Adrenal gland (tissue), 12 donors: Measurements from ENCODE around the gene SCLY. TPM values are rescaled to one million over a fixed set of nuclear protein-coding genes. Genes with fewer than 3 reads are reported as not detected.
A peak's percentile ranks its signal among the peaks of the same experiment; 100 is the strongest.

ENCODE experiments used
- DNase-seq, 7 donors: peaks; one replicate each; pipeline ENCODE4 v3.0.0-alpha.2; 2019 to 2020
- H3K27ac ChIP-seq, 5 donors: fragments of 200-600 bp; sonication (generic) in 4 of 5; 1 replicate in 3 of 5; 2 replicates in 2 of 5; pipeline versions ENCODE4 v1.5.1 to v1.8.0; 2016 to 2020; ENCODE audit warnings: mild to moderate bottlenecking in 1 of 5
- H3K27me3 ChIP-seq: fragments of 200-600 bp; 2 replicates; pipeline ENCODE4 v1.8.0; 2021
- H3K36me3 ChIP-seq, 2 donors: fragments of 200-600 bp; replicated peaks in 1 of 2; 1 replicate in 1 of 2; 2 replicates in 1 of 2; pipeline versions ENCODE4 v1.5.1 to v1.8.0; 2018 to 2022
- H3K4me1 ChIP-seq, 2 donors: fragments of 200-600 bp; replicated peaks in 1 of 2; 1 replicate in 1 of 2; 2 replicates in 1 of 2; pipeline versions ENCODE4 v1.5.1 to v1.8.0; 2018 to 2021
- H3K4me3 ChIP-seq, 4 donors: fragments of 200-600 bp; sonication (generic) in 3 of 4; one replicate each; pipeline ENCODE4 v1.5.1; 2016 to 2018
- H3K9me3 ChIP-seq, 3 donors: fragments of 200-600 bp; sonication (generic) in 1 of 3; replicated peaks in 1 of 3; 1 replicate in 2 of 3; 2 replicates in 1 of 3; pipeline versions ENCODE4 v1.5.1 to v1.8.0; 2016 to 2021
- POLR2A ChIP-seq, 2 donors: fragments of 450-650 bp; IDR thresholded peaks; one replicate each; pipeline ENCODE4 v1.6.1; 2017; ENCODE audit warnings: antibody characterized with exemption in 2 of 2, mild to moderate bottlenecking in 2 of 2, moderate library complexity in 1 of 2
- WGBS, 4 donors: extraction: QIAGEN DNeasy Blood & Tissue Kit in 2 of 4; methylation state at CpG; one replicate each; pipeline versions ENCODE4 v1.1.5 to v1.1.7; 2013 to 2017; 5-methylcytosine and 5-hydroxymethylcytosine counted together
- intact Hi-C, 2 donors: fragments of 100-400 bp; cut with DNase I; formaldehyde crosslinking; loops; one replicate each; pipeline versions ENCODE4 v1.14.1 to v1.15.0; 2022 to 2023
- polyA plus RNA-seq, 3 donors: library from polyadenylated mRNA; stranded (reverse); fragments of 200-250 nt in 2 of 3; fragments of 350-450 nt in 1 of 3; fragmentation: Illumina TruSeq in 1 of 3; extraction: RNeasy Lipid Tissue Mini Kit (QIAGEN cat#74804) in 1 of 3; gene quantifications; one replicate each; pipeline ENCODE4 v1.2.3, GENCODE V29; 2013 to 2014
- total RNA-seq, 9 donors: library from RNA; depleted of rRNA in 4 of 9; stranded (reverse); fragments of >200 nt in 4 of 9; fragments of 120-200 nt in 1 of 9; fragmentation: NEBNext Ultra II Directional in 1 of 9; extraction: Animal tissue kit (Norgen Biotek cat#: 25700) in 1 of 9; gene quantifications; one replicate each; pipeline versions ENCODE4 v1.1.0 to v1.2.4, GENCODE V29; 2013 to 2023
- TF ChIP-seq, protein P1 (sequence below), 6 experiments: fragments of 450-650 bp in 4 of 6; fragments of 200-600 bp in 2 of 6; sonication (generic) in 1 of 6; IDR thresholded peaks; 1 replicate in 5 of 6; 2 replicates in 1 of 6; pipeline versions ENCODE4 v1.5.1 to v1.8.0; 2016 to 2021; ENCODE audit warnings: antibody characterized with exemption in 6 of 6, mild to moderate bottlenecking in 2 of 6, moderate library complexity in 1 of 6
- donor health status: healthy with polysubstance abuse.
- donor health status: Bipolar disorder and iron deficiency.
- donor health status: DM: yes; HTN: yes; CAD: no.
- donor health status: DM: no; HTN: no; CAD: no.
- donor health status: DM: no; HTN: no; CAD: no.
- donor health status: DM: yes; HTN: yes; CAD: no.

Gene SCLY
- total and polyA plus RNA-seq, 12 donors = 2.4 to 11.0 (median 8.0) TPM

DNA sequence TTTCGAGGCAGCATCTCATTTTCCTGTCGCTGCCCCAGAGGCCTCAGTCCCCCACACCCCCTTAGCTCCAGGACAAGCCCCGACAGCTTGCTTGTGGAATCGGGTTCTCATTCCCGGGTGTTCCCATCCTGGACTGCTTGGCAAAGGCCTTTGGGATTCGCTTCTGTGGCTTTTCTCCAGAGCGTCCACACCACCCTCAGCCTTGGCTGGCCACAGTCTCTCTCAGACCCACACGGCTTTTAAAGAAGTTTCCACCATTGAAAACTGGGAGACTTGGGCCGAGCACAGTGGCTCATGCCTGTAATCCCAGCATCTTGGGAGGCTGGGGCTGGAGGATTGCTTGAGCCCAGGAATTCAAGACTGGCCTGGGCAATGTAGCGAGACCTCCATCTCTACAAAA lies 42.1 kb downstream of the SCLY start:
- intact Hi-C loops = no loop called here
- H3K27ac ChIP-seq = no peak overlapping the region
- no peaks in the 10 kb centered on the region for H3K9me3 ChIP-seq
- 84 to 91% (median 87%) methylated on average over 7 to 10 of the region's 10 CpGs for WGBS, 4 donors
- DNase-seq = peak in 1 of 7 donors; percentile 1
- no peak overlapping the region for H3K4me3 ChIP-seq
- H3K4me1 ChIP-seq = no peaks in the 10 kb centered on the region
- no peaks in the 10 kb centered on the region for H3K27me3 ChIP-seq
- TF ChIP-seq, protein P1, sequence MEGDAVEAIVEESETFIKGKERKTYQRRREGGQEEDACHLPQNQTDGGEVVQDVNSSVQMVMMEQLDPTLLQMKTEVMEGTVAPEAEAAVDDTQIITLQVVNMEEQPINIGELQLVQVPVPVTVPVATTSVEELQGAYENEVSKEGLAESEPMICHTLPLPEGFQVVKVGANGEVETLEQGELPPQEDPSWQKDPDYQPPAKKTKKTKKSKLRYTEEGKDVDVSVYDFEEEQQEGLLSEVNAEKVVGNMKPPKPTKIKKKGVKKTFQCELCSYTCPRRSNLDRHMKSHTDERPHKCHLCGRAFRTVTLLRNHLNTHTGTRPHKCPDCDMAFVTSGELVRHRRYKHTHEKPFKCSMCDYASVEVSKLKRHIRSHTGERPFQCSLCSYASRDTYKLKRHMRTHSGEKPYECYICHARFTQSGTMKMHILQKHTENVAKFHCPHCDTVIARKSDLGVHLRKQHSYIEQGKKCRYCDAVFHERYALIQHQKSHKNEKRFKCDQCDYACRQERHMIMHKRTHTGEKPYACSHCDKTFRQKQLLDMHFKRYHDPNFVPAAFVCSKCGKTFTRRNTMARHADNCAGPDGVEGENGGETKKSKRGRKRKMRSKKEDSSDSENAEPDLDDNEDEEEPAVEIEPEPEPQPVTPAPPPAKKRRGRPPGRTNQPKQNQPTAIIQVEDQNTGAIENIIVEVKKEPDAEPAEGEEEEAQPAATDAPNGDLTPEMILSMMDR (IDR thresholded peaks at IDR 0.05) = no peak
- TF ChIP-seq POLR2A (IDR thresholded peaks at IDR 0.05) = no peak
- H3K36me3 ChIP-seq = no peaks in the 10 kb centered on the region

DNA sequence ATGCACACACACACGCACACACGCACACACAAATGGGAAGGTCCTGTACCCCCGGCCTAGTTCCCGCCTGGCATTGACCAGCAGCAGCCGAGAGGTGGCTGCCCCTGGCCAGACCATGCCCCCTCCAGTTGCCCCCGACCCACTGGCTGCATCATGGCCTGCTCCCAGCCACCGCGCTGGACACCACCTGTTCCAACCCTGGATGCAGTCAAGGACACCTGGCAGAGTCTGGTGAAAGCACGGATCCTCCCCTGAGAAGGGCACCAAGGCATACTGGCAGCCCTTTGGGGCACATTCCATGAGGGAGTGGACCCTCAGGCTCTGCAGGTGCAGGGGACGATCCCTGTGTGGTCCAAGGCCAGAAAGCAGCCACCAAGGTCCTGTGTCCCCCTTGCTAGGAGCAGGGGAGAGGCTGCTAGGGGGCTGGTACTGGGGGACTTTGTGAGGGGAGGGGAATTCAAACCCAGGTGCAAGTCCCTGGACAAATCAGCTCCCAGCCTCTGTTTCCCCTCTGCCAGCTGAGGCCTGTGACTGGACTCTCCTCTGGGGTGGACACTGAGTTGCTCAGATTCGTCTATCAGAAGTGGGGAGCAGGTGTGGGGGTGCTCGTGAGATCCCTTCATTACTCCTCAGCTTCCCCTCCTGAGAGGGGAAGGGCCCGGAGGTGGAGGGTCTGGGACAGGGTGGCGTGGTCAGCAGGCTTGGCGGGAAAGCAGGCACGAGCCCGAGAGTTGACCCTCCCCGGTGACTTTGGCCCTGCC lies 42.8 kb downstream of the SCLY start:
- Histone ChIP-seq H3K27me3 (no peaks in the 10 kb centered on the region), H3K9me3 (no peaks in the 10 kb centered on the region), H3K36me3 (no peaks in the 10 kb centered on the region), H3K4me1 (peaks cover 0 to 1% of the 10 kb centered on the region in 2 donors), H3K27ac (no peak overlapping the region), H3K4me3 (no peak overlapping the region)
- peak in 1 of 7 donors; percentile 7 for DNase-seq
- TF ChIP-seq, protein P1 (IDR thresholded peaks at IDR 0.05) = no peak
- no peak for TF ChIP-seq POLR2A (IDR thresholded peaks at IDR 0.05)
- WGBS, 4 donors = 75 to 89% (median 80%) methylated on average over 7 to 18 of the region's 18 CpGs
- intact Hi-C loops = no loop called here

DNA sequence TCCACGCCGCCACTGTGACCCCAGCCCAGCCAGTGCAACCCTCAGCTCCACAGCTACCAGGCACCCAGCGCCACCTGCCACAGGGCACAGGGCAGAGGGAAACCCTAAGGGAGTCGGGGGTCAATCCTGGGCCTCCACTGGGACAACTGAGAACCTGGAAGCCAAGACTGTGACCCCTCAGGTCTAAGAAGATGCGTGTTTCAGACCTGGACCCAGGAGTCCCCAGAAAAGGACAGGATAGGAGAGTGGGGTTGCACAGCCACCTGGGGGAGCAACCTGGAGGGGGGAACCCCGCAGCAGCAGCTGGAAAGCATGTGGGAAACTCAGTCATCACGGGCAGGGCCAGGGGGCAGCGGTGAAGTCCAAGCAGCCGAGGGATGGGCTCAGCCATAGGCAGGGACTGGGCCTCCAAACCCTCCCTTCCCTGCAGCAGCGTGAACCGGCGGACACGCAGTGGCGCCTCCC lies 43.5 kb downstream of the SCLY start:
- Histone ChIP-seq H3K4me3 (no peak overlapping the region), H3K4me1 (peaks cover 0 to 7% of the 10 kb centered on the region in 2 donors), H3K27me3 (no peaks in the 10 kb centered on the region), H3K27ac (no peak overlapping the region), H3K9me3 (no peaks in the 10 kb centered on the region), H3K36me3 (no peaks in the 10 kb centered on the region)
- DNase-seq = peak in 2 of 7 donors; percentile 1 to 8
- WGBS, 4 donors = 80 to 93% (median 88%) methylated on average over 5 to 14 of the region's 14 CpGs
- intact Hi-C loops = no loop called here
- TF ChIP-seq POLR2A (IDR thresholded peaks at IDR 0.05) = no peak
- TF ChIP-seq, protein P1 (IDR thresholded peaks at IDR 0.05) = no peak

DNA sequence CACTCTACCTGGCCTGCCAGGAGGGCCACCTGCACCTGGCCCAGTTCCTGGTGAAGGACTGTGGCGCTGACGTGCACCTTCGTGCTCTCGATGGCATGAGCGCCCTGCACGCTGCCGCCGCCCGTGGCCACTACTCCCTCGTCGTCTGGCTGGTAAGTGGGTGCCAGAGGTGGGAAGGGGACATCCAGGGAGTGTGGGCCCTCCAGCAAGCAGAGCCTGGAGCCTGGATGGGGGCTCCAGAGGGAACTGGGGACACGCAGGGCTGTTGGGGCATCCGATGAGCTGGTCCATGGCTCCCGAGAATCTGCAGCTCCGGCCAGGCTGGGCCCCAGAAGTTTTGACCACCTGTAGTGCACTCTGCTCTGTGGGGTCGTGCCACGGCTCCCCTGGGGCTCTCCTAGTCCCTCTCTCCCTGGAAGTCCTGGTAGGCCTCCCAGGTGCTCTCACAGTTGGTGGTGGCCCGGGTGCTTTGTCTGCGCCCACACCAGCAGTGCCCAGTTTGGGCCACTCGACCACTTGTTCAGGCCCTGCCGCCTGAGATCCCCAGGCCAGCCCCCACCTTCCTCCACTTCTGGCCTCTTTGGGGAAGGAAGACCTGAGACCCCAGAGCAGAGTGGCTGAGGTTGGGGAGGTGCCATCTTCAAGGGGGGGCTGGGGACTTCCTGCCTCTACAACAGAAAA lies 44.0 kb downstream of the SCLY start:
- peaks cover 0 to 7% of the 10 kb centered on the region in 2 donors for H3K4me1 ChIP-seq
- no peaks in the 10 kb centered on the region for H3K9me3 ChIP-seq
- no peaks in the 10 kb centered on the region for H3K27me3 ChIP-seq
- 67 to 92% (median 87%) methylated on average over 2 to 21 of the region's 21 CpGs for WGBS, 4 donors
- no peak overlapping the region for H3K4me3 ChIP-seq
- TF ChIP-seq, protein P1 (IDR thresholded peaks at IDR 0.05) = no peak
- no peak for TF ChIP-seq POLR2A (IDR thresholded peaks at IDR 0.05)
- H3K36me3 ChIP-seq = no peaks in the 10 kb centered on the region
- no peak overlapping the region for H3K27ac ChIP-seq
- DNase-seq = peak in 1 of 7 donors; percentile 6
- intact Hi-C loops = no loop called here
